Mammary epithelial cell (primary cell): ENCODE measurements around the gene TRABD2B.

Experiments used
- EZH2 ChIP-seq: IDR thresholded peaks from 2 replicates; pipeline ENCODE4 v1.6.1; 2012; ENCODE audit warnings: low read length, inconsistent platforms, borderline replicate concordance
- TF ChIP-seq, protein P1 (sequence below), 2 donors: IDR thresholded peaks in 1 of 2; conservative IDR thresholded peaks in 1 of 2; 2 replicates each; pipeline ENCODE4 v1.5.1; 2011 to 2012; ENCODE audit warnings: inconsistent platforms in 2 of 2, low read length in 2 of 2, mild to moderate bottlenecking in 2 of 2, control low read depth in 1 of 2, low read depth in 1 of 2; ENCODE audit not compliant: insufficient read depth in 1 of 2; ENCODE audit errors: extremely low read depth in 1 of 2

DNA sequence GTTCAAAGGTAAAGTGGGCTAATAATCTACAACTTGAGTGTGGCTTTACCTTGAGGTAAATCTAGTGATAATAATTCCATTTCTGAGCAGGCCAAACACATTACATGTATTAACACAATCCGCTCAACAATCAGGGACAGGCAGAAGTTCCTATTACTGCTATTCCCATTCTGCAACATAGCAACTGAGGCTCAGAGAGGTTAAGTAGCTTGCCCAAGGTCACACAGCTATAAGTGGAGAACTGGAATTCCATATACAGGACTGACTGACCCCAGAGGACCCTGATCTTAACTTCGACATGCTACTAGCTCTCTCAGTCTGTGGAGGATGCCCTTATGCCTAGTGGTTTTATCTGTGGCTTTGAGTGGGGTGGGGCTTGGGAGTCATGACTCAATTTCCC, 110.1 kb downstream of the TRABD2B start:
- TF ChIP-seq, protein P1, sequence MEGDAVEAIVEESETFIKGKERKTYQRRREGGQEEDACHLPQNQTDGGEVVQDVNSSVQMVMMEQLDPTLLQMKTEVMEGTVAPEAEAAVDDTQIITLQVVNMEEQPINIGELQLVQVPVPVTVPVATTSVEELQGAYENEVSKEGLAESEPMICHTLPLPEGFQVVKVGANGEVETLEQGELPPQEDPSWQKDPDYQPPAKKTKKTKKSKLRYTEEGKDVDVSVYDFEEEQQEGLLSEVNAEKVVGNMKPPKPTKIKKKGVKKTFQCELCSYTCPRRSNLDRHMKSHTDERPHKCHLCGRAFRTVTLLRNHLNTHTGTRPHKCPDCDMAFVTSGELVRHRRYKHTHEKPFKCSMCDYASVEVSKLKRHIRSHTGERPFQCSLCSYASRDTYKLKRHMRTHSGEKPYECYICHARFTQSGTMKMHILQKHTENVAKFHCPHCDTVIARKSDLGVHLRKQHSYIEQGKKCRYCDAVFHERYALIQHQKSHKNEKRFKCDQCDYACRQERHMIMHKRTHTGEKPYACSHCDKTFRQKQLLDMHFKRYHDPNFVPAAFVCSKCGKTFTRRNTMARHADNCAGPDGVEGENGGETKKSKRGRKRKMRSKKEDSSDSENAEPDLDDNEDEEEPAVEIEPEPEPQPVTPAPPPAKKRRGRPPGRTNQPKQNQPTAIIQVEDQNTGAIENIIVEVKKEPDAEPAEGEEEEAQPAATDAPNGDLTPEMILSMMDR (conservative IDR thresholded peaks at IDR 0.05 in 1 of 2, IDR thresholded peaks at IDR 0.05 in 1 of 2; ENCODE audit: extremely low read depth in 1 of 2, insufficient read depth in 1 of 2, low read depth in 1 of 2, low read length in 2 of 2): no peak
- no peak for TF ChIP-seq EZH2
